SU-DHL-6 (cell line): ENCODE measurements around the gene CD109.

Experiments
- EZH2phosphoT487 ChIP-seq: fragments of 200-600 bp; sonication (generic), shearing (Covaris generic); conservative IDR thresholded peaks from 2 replicates; pipeline ENCODE4 v1.6.1; 2018; ENCODE audit warnings: mild to moderate bottlenecking, antibody characterized with exemption, low read length, moderate library complexity, mixed read lengths
- TF ChIP-seq, protein P1 (sequence below): fragments of 200-600 bp; sonication (generic); IDR thresholded peaks from one replicate; pipeline ENCODE4 v1.5.1; 2017; ENCODE audit warnings: antibody characterized with exemption, mild to moderate bottlenecking, low read length, moderate library complexity; ENCODE audit not compliant: insufficient read depth, poor library complexity, severe bottlenecking

- TF ChIP-seq, protein P1, sequence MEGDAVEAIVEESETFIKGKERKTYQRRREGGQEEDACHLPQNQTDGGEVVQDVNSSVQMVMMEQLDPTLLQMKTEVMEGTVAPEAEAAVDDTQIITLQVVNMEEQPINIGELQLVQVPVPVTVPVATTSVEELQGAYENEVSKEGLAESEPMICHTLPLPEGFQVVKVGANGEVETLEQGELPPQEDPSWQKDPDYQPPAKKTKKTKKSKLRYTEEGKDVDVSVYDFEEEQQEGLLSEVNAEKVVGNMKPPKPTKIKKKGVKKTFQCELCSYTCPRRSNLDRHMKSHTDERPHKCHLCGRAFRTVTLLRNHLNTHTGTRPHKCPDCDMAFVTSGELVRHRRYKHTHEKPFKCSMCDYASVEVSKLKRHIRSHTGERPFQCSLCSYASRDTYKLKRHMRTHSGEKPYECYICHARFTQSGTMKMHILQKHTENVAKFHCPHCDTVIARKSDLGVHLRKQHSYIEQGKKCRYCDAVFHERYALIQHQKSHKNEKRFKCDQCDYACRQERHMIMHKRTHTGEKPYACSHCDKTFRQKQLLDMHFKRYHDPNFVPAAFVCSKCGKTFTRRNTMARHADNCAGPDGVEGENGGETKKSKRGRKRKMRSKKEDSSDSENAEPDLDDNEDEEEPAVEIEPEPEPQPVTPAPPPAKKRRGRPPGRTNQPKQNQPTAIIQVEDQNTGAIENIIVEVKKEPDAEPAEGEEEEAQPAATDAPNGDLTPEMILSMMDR: no peak
- no peak for TF ChIP-seq EZH2phosphoT487
Observed at GRCh38 chr6:73784726-73785505, 88.9 kb downstream of the CD109 start.
